ELF-1 (cell line): ENCODE measurements around the gene ZDHHC14.
"Not testable (repeated sequence)": the region's sequence is repeated elsewhere in the genome, so short reads cannot be mapped to it uniquely, and the experiment has no call there.

ENCODE experiments used
- DNase-seq: peaks from one replicate; pipeline ENCODE4 v3.0.0-alpha.2; 2016; ENCODE audit warnings: low read depth, low spot score

The ZDHHC14 gene

GRCh38 chr6:157551041-157551832 is 170.2 kb downstream of the ZDHHC14 start:
- no peak for DNase-seq

- peak; percentile 92 for DNase-seq
These were observed 171.2 kb downstream of the ZDHHC14 start for GRCh38 chr6:157552081-157552747.

- peak; percentile 80 for DNase-seq
These were observed 172.0 kb downstream of the ZDHHC14 start for GRCh38 chr6:157552820-157553485.

GRCh38 chr6:157554747-157555146 is 173.8 kb downstream of the ZDHHC14 start:
- DNase-seq = no peak

- DNase-seq = no peak
These were observed 174.6 kb downstream of the ZDHHC14 start for GRCh38 chr6:157555455-157556143.

- DNase-seq = no peak
These were observed 175.2 kb downstream of the ZDHHC14 start for GRCh38 chr6:157556144-157556645.

GRCh38 chr6:157556671-157557430 is 175.9 kb downstream of the ZDHHC14 start:
- DNase-seq = no peak

- DNase-seq = no peak
These were observed 176.6 kb downstream of the ZDHHC14 start for GRCh38 chr6:157557559-157557958.

GRCh38 chr6:157558049-157558448 is 177.1 kb downstream of the ZDHHC14 start:
- DNase-seq = no peak

- no peak for DNase-seq
These were observed 177.7 kb downstream of the ZDHHC14 start for GRCh38 chr6:157558487-157559200.

GRCh38 chr6:157559201-157559756 is 178.3 kb downstream of the ZDHHC14 start:
- no peak for DNase-seq

- not testable (repeated sequence) for DNase-seq
These were observed 179.1 kb downstream of the ZDHHC14 start for GRCh38 chr6:157560063-157560462.

- DNase-seq = no peak
These were observed 179.9 kb downstream of the ZDHHC14 start for GRCh38 chr6:157560691-157561413.

GRCh38 chr6:157561414-157561790 is 180.4 kb downstream of the ZDHHC14 start:
- DNase-seq = no peak

GRCh38 chr6:157561929-157562810 is 181.2 kb downstream of the ZDHHC14 start:
- no peak for DNase-seq

- no peak for DNase-seq
These were observed 182.0 kb downstream of the ZDHHC14 start for GRCh38 chr6:157562997-157563396.

- no peak for DNase-seq
These were observed 182.8 kb downstream of the ZDHHC14 start for GRCh38 chr6:157563611-157564284.

- DNase-seq = no peak
These were observed 187.7 kb downstream of the ZDHHC14 start for GRCh38 chr6:157568702-157569101.
